ENCODE data around the gene PHLDA2.

PHLDA2 gene

DNA sequence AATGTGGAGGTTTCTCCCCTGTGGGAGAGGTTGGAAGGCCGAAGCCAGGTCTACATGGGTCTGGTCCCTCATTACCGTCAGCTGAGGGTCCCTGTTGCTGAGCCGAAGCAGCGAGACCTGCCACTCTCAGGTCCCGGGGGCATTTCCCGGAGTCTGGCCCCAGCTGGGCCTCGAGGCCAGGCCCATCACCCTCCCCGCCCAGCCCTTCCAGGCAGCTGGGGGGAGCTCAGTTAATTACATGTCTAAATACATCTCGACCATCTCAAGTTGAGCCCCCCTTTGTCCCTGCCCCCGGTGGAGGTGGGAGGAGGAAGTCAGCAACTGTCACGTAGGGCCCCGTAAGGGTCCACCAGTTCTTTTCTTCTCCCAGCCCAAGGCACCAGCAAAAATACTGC is 47.2 kb downstream of the PHLDA2 start:
- no peak for DNase-seq (ENCODE audit: low read depth, low spot score)

DNA sequence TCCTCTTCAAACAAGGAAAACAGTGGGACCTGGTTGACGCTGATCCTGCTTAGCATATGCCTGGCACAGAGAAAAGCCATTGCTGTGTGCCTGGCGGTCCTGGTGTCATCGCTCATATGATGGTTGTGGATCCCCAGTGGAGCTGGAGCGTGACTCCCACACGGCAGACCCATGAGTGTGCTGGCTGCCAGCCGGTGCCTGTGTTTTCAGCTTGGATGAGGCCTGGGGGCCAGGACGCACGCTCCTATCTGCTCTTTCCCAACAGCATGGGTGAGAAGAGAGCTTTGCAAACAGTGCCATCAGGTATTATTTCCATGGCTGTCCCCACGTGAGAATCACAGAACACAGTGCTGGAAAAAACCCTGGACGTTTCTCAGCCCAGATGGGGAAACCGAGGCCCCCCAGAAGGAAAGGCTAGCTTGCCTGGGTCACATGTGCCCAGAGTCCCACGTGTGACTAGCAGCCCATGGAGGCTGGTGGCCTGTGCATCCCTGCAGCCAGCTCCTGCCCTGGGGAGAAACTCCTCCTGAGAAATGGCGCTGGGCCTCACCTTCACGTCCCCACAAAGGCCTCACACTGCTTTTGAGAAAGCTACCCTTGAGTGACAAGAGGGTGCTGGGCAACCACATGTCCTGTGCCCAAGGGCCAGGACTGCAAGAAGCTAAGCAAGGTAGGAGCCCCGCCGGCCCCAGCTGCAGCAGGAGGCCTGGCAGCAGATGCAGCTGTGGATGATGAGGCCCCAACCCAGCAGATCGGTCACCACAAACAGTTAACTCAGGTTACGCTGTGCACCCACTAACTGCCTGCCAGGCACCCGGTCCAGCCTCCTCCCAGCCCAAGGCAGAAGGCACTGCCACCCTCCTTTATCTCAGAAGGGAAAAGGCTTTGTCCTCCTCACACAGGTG is 47.9 kb downstream of the PHLDA2 start:
- no peak for DNase-seq (ENCODE audit: low read depth, low spot score)

DNA sequence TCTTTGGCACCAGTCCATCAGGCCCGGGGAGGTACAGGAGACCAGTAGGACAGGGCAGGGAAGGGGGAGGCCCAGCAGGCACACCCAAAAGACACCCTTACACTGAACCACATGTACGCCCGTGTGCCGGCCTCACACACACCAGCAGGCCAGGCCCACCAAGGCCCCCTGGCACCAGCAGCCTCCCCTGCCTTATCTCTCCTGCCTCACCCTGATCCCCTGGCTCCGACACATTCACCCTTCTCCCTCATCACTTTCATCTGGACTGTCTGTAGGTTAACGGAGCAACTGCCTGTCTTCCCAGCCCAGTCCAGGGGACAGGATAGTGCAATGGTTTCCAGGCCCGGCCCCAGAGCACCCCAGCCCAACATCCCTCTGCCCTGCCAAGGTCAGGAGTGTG is 48.6 kb downstream of the PHLDA2 start:
- no peak for DNase-seq (ENCODE audit: low read depth, low spot score)

DNA sequence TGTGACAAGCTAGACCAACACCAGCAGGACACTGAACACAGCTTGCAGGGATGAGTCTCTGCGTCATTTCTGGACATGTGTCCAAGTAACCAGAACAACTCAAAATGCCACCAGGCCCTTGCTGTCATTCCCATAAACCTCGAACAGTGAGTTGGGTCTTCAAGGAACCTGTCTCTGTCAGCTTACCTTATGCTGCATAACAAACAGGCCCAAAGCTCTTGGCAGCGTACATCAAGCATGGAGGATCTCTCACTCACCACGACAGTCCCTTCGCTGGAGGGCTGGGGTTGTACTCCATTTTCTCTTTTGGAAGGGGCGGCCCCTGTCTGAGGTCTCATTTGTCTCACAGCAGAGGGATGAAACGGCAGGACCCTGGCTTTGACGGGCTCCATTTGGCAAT is 50.4 kb downstream of the PHLDA2 start:
- DNase-seq (ENCODE audit: low read depth, low spot score), result no peak
